Activated gamma-delta T cell treated with anti-CD3 and anti-CD28 coated beads, Interleukin-2, amount 50 U/mL, for 16 hours (primary cell): ENCODE results near the gene SHISA5.
"Not testable (repeated sequence)": the region's sequence is repeated elsewhere in the genome, so short reads cannot be mapped to it uniquely, and the experiment has no call there.

Experiments used
- DNase-seq: peaks from one replicate; pipeline ENCODE4 v3.0.0-alpha.2; 2020; ENCODE audit warnings: low read depth

Gene SHISA5

GRCh38 chr3:48518638-48519276, 14.8 kb upstream of the SHISA5 start:
- no peak for DNase-seq

DNA sequence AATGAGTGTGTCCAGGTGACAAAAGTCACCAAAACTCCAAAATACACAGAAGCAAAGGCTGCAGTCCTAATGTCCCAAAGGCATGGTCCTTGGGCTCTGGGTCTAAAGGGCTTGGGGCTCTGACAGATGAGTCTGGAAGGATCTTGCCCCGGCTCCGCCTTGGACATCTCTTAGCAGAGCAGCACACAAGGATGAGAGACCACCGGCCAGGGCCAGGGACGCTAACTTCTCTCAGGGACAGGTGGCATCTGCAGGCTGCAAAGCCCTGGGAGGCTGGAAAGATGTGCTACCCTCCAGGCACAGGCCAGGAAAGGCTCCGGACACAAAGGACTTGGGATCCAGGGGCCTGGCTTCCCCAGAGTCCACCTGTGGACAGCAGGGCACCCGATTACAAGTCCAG, 14.1 kb upstream of the SHISA5 start:
- no peak for DNase-seq

- DNase-seq, result no peak
Measured at GRCh38 chr3:48516571-48516970, 12.6 kb upstream of the SHISA5 start.

DNA sequence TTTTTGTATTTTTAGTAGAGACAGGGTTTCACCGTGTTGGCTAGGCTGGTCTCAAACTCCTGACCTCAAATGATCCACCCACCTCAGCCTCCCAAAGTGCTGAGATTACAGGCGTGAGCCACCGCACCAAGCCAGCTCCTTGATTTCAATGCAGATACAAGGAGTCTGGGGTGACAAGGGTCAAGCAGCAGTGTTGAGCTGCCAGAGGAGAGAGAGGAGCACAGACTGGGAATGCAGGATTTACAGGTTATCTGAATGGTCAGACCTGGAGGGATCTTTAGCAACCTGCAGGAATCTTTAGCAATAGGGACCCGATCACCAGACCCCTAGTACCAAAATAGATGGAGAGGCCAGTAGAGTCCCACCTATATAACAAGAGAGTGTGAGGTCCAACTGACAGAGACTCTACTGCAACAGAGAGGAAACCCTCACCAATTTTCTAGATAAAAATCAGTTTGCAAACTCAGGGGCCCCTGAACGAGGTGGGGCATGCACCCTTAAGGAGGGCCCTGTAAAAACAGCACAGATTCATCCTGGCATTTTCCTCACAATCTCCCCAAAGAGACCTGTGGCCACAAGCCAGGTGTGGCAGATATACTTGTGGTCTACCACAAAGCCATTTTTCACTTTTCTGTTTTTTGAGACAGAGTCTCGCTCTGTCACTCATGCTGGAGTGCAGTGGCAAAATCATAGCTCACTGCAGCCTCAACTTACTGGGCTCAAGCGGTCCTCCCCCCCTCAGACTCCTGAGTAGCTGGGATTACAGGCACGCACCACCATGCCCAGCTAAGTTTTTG, 10.7 kb upstream of the SHISA5 start:
- no peak for DNase-seq

DNA sequence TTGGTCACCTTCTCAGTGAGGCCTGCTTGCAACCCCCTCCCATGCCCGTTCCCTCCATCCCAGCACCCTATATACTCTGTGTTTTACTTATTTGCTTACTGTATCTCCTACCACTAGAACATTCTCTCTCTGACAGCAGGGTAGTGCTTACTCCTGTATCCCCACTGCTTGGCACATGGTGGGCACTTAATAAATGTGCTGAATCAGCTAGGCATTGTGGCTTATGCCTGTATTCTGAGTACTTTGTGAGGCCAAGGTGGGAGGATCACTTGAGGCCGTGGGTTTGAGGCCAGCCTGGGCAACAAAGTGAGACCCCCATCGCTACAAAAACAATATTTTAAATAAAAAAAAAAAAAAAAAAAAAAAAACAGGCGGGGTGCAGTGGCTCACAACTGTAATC, 7.6 kb upstream of the SHISA5 start:
- DNase-seq, result no peak

DNA sequence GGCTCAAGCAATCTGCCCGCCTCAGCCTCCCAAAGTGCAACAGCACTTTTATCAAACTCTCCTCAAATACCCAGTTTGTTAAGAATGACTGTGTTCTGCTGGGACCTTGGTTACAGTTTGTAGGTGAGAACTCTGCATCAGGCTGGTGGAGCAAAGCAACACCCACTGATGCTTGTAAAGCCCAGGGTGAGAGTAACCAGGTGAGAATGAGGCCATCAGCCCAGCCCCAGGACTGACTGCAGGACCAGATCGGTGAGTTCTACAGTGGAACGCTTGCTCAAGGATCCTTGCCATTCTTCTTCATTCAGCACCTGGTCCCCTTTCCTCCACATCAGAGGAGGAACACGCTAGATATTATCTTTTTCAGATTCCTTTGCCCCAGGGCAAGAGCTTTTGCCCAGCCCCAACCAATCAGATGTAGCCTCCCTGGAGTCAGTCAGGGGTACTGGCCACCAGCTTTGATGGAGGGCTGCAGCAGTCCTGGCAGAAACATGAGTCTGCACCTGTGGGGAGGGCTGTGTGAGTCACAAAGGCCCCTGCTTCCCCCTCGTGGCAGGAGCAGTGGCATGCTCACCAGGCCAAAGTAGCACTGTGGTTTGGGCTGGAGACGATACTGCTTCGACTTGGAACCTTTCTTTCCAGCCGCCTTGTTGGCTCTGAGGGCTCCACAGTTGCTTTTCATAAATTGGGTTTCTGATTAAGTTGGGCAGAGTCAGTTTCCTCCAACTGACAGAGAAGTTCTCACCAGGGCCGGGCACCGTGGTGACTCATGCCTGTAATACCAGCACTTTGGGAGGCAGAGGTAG, 3.5 kb upstream of the SHISA5 start:
- peak; percentile 65 for DNase-seq

DNA sequence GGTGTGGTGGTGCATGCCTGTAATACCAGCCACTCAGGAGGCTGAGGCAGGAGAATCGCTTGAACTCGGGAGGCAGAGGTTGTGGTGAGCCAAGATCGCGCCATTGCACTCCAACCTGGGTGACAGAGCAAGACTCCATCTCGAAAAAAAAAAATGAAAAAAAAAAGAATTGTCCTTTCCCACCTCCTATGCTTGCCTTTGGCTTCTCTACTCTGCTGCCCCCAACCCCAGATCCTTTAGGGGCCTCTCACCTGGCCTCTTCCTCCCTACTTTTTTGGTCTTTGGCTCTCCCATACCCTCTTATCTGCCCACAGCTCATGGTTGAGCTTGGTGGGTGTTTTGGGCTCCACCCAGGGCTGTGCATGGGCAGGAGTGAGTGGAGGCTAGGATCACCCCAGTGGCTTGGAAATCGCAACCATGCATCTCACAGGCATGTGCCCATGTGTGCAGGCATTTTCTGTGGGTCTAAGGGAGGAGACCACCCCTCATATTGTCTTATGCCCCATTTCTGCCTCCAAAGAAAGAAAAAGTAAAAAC, 2.1 kb upstream of the SHISA5 start:
- no peak for DNase-seq

DNA sequence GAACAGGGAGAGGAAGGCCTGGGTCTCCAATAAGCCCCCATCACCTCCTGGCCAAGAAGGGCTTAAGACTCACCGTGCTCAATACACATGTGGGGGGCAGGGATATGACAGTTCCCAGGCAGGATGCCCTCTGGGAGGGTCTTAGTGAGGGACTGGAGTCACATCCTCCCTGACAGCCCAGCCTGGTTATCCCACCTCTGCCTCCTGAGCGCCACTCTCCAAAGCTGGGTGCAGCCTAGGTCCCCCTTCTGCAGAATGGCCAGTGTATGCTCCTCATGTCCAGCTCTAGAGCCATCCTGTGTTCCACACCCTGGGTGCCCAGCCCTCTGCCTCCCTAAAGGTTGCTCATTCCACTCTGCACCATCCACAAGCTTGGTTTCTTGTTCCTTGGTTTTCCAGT, 1.2 kb upstream of the SHISA5 start:
- DNase-seq, result no peak

GRCh38 chr3:48503401-48504050, 448 bp downstream of the SHISA5 start:
- DNase-seq, result no peak

- DNase-seq, result no peak
Measured at GRCh38 chr3:48502728-48503168, 1.2 kb downstream of the SHISA5 start.

GRCh38 chr3:48502121-48502520, 1.9 kb downstream of the SHISA5 start:
- DNase-seq, result no peak

DNA sequence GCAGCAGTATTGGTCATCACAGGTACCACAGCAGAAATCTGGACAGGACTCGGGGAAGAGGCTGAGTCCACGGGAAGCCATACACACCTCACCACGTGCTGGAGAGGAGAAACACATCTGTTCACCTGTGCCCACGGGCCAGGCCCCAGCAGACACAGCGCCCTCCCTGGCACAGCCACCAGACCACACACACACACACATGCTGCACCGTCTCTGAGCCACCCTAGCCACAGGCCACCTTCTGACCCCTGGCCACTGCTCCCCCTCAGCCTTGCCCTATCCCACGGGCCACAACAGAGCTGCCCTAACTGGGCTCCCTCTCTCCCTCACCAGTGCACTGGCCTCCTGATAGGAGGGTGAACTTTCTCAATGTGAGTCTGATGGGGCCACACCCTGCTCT, 2.8 kb downstream of the SHISA5 start:
- no peak for DNase-seq

- no peak for DNase-seq
Measured at GRCh38 chr3:48500656-48501055, 3.3 kb downstream of the SHISA5 start.

DNA sequence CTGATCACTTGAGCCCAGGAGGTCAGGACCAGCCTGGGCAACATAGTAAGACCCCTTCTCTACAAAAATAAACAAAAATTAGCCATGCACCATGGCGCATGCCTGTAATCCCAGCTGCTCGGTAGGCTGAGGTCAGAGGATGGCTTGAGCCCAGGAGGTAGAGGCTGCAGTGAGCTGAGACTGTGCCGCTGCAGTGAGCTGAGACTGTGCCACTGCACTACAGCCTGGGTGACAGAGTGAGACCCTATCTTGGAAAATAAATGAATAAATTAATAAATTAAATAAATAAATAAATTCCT, 10.8 kb downstream of the SHISA5 start:
- no peak for DNase-seq

DNA sequence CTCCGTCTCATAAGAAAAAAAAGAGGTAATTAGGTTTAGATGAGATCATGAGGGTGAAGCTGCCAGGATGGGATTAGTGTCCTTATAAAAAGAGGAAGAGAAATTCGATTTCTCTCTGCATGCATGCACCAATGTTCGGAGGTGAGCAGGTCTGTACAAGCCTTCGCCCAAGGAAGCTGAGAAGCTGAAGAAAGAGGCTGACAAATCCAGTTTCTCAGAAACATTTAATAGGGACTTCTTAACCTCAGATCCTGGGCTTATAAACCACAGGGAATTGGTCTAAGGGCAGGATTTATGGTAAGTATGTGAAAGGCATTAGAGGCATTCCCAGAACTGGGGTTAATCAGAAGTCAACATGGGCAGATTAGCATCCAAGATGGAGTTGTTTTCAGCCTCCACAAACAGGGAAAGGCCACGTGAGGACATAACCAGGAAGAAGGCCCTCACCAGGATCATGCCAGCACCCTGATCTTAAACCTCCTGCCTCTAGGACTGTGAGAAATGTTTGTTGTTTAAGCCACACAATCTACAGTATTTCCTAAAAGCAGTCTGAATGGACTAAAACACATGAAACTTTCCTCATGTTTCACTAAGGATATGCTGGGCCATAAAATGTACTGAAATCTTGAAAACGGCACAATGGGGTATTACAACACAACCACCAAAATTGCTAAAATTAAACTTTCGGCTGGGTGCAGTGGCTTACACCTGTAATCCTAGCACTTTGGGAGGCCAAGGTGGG, 11.3 kb downstream of the SHISA5 start:
- no peak for DNase-seq

- DNase-seq, result no peak
Measured at GRCh38 chr3:48486952-48487351, 17.0 kb downstream of the SHISA5 start.

GRCh38 chr3:48482822-48483221, 21.2 kb downstream of the SHISA5 start:
- DNase-seq, result not testable (repeated sequence)

- not testable (repeated sequence) for DNase-seq
Measured at GRCh38 chr3:48480891-48481290, 23.1 kb downstream of the SHISA5 start.

DNA sequence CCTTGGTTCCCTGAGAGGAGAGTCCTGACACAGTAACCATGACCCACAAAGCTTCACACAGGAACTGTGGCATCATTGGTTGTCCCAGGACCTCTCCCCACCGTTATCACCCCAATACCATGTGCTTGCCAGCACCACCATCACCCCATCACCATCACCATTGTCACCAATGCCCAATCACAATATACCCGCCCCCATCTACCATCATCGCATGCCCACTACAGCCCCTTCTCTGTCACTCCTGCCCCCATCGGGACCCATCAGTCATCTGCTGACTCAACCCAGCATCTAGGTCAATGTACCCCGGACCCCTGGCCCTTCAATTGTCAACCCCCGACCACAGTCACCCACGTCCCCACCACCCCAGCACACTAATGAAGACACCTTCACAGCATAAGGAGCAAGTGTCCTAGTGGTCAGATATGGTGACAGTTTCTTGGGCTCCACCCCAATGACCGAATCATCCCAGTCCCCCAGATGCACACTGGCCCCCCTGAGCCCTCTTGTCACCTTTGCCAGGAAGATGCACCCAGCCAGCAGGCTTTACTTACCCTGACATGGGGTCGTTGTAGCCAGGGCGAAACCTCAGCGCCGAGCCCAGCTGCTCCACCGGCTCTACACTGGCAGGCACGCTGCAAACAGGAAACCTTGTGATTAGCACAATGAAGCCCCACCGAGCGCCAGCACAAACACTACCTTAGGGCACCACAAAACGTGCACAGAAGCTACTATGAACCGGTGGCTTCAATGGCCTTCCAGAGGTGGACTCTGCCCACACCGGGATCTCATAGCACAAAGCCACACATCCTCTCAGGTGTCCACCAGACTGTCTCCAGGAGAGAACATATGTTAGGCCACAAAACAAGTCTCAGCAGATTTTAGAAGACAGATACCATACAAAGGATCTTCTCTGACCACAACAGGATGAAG, 25.1 kb downstream of the SHISA5 start:
- peak; percentile 33 for DNase-seq

GRCh38 chr3:48477959-48478520, 25.9 kb downstream of the SHISA5 start:
- no peak for DNase-seq
